Chondrocyte (in vitro differentiated cells): ENCODE data around the gene RAC3. TPM values are rescaled to one million over a fixed set of nuclear protein-coding genes. Genes with fewer than 3 reads are reported as not detected.

ENCODE experiments used
- DNase-seq: peaks from one replicate; pipeline ENCODE4 v3.0.0; 2021; ENCODE audit warnings: mixed read lengths, low spot score
- H3K27ac Mint-ChIP-seq: one replicate; pipeline ENCODE4 v1.8.0; 2021; ENCODE audit warnings: mild to moderate bottlenecking, moderate library complexity, mixed read lengths; ENCODE audit not compliant: unreplicated experiment
- H3K27me3 Mint-ChIP-seq: 2 replicates; pipeline ENCODE4 v1.8.0; 2021; ENCODE audit warnings: low read depth, mixed read lengths
- H3K36me3 Mint-ChIP-seq: 2 replicates; pipeline ENCODE4 v1.8.0; 2021; ENCODE audit warnings: low read depth, mixed read lengths
- H3K4me1 Mint-ChIP-seq: 2 replicates; pipeline ENCODE4 v1.8.0; 2021; ENCODE audit warnings: low read depth, mild to moderate bottlenecking, mixed read lengths
- H3K4me3 Mint-ChIP-seq: one replicate; pipeline ENCODE4 v1.8.0; 2021; ENCODE audit warnings: mild to moderate bottlenecking, moderate library complexity, mixed read lengths; ENCODE audit not compliant: unreplicated experiment
- H3K9me3 Mint-ChIP-seq: 2 replicates; pipeline ENCODE4 v1.8.0; 2021; ENCODE audit warnings: low read depth, mixed read lengths
- CTCF ChIP-seq: fragments of 200-600 bp; sonication (generic); IDR thresholded peaks from 2 replicates; pipeline ENCODE4 v1.5.0; 2021; ENCODE audit warnings: antibody characterized with exemption, mild to moderate bottlenecking, moderate library complexity
- total RNA-seq: library from RNA; stranded (reverse); gene quantifications from 3 replicates; pipeline ENCODE4 v1.2.1, GENCODE V29; 2021

The RAC3 gene
- total RNA-seq, 1 donor from 2014 or later: 32.7 TPM

- no peak for DNase-seq
- no peaks in the 10 kb centered on the region for H3K36me3 Mint-ChIP-seq
- peaks cover 19% of the 10 kb centered on the region for H3K4me1 Mint-ChIP-seq
- H3K4me3 Mint-ChIP-seq: peak overlapping the region; percentile 61
- H3K27ac Mint-ChIP-seq: no peak overlapping the region
- H3K27me3 Mint-ChIP-seq: no peaks in the 10 kb centered on the region
- H3K9me3 Mint-ChIP-seq: no peaks in the 10 kb centered on the region
- no peak for TF ChIP-seq CTCF
Measured at GRCh38 chr17:82033359-82034085, 2.0 kb downstream of the RAC3 start.

- no peak overlapping the region for H3K27ac Mint-ChIP-seq
Measured at GRCh38 chr17:82034371-82035011, 3.0 kb downstream of the RAC3 start.

GRCh38 chr17:82035488-82035887 is 4.0 kb downstream of the RAC3 start:
- Mint-ChIP-seq H3K9me3 (no peaks in the 10 kb centered on the region), H3K27ac (no peak overlapping the region), H3K36me3 (no peaks in the 10 kb centered on the region), H3K27me3 (no peaks in the 10 kb centered on the region), H3K4me1 (peaks cover 16% of the 10 kb centered on the region), H3K4me3 (no peak overlapping the region)
- no peak for TF ChIP-seq CTCF
- DNase-seq: no peak

More at GRCh38 chr17:82034371-82035011, 3.0 kb downstream of the RAC3 start:
- Mint-ChIP-seq H3K4me1 (peaks cover 19% of the 10 kb centered on the region), H3K36me3 (no peaks in the 10 kb centered on the region), H3K27me3 (no peaks in the 10 kb centered on the region), H3K9me3 (no peaks in the 10 kb centered on the region), H3K4me3 (no peak overlapping the region)
- no peak for DNase-seq
- TF ChIP-seq CTCF: no peak

- H3K36me3 Mint-ChIP-seq: no peaks in the 10 kb centered on the region
- TF ChIP-seq CTCF: no peak
Measured at GRCh38 chr17:82035956-82036633, 4.6 kb downstream of the RAC3 start.

GRCh38 chr17:82036634-82037091 is 5.2 kb downstream of the RAC3 start:
- Mint-ChIP-seq H3K9me3 (no peaks in the 10 kb centered on the region), H3K4me3 (peak overlapping the region; percentile 70), H3K27me3 (no peaks in the 10 kb centered on the region)

More at GRCh38 chr17:82035956-82036633, 4.6 kb downstream of the RAC3 start:
- Mint-ChIP-seq H3K4me3 (peak overlapping the region; percentile 70), H3K4me1 (peaks cover 14% of the 10 kb centered on the region), H3K27ac (no peak overlapping the region), H3K9me3 (no peaks in the 10 kb centered on the region), H3K27me3 (no peaks in the 10 kb centered on the region)
- DNase-seq: no peak

More at GRCh38 chr17:82036634-82037091, 5.2 kb downstream of the RAC3 start:
- H3K27ac Mint-ChIP-seq: no peak overlapping the region
- TF ChIP-seq CTCF: no peak
- DNase-seq: no peak
- no peaks in the 10 kb centered on the region for H3K36me3 Mint-ChIP-seq
- H3K4me1 Mint-ChIP-seq: peaks cover 14% of the 10 kb centered on the region
